GM18498 (cell line): ENCODE measurements around the gene GOLGA2.

Source experiments
- ATAC-seq: cut with Tn5 transposase; IDR thresholded peaks from one replicate; pipeline ENCODE4 v1.9.1; 2021; ENCODE audit warnings: mild to moderate bottlenecking, moderate library complexity; ENCODE audit not compliant: unreplicated experiment

The GOLGA2 gene

GRCh38 chr9:128215491-128216409 is 60.1 kb downstream of the GOLGA2 start:
- ATAC-seq = no peak

GRCh38 chr9:128214571-128215490 is 61.0 kb downstream of the GOLGA2 start:
- ATAC-seq = no peak

DNA sequence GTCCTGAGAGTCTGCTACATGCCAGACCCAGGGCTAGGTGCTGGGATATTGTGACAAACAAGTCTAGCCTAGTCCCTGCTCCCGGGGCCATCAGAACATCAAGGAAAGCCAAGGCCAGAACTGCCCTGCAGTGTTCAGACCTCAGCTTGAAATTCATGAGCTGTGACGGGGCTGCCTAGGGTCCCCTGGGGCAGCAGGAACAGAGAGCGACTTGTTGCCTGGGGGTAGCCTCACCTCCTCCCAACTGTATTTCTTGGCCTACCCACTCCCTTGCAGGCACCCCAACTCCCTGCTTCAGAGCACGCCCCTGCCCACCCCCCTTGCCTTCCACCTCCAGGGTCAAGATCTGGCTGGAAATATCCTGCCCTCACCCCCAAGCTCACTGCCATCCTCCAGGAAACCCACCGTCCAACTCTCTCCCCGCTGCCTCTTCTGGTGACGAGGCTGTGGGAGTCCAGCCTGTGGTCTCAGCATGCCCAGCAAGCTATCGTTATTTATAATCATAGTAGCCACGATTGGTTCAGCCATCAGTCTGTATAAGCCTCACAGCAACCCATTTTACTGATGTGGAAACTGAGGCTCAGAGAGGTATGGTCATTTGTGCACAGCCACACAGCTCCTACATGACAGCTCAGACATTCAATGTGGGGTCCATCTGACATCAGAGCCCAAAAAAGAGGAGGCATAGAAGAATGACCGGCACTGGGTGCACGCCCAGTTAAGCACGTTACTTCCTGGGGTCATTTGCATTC is 61.9 kb downstream of the GOLGA2 start:
- no peak for ATAC-seq

DNA sequence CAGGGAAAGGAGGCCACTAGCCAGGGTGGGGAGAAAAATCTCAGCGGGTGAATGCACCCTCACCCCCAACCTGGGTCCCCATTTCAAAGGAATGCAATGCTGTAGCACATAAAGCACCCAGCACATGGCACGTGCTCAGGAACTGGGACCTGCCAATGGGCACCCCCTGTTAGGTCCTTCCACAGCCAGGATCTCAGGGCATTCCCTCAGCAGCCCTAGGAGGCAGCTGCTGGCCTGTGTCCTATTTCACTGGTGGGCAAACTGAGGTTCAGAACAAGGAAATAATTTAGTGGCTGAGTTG is 63.9 kb downstream of the GOLGA2 start:
- no peak for ATAC-seq

DNA sequence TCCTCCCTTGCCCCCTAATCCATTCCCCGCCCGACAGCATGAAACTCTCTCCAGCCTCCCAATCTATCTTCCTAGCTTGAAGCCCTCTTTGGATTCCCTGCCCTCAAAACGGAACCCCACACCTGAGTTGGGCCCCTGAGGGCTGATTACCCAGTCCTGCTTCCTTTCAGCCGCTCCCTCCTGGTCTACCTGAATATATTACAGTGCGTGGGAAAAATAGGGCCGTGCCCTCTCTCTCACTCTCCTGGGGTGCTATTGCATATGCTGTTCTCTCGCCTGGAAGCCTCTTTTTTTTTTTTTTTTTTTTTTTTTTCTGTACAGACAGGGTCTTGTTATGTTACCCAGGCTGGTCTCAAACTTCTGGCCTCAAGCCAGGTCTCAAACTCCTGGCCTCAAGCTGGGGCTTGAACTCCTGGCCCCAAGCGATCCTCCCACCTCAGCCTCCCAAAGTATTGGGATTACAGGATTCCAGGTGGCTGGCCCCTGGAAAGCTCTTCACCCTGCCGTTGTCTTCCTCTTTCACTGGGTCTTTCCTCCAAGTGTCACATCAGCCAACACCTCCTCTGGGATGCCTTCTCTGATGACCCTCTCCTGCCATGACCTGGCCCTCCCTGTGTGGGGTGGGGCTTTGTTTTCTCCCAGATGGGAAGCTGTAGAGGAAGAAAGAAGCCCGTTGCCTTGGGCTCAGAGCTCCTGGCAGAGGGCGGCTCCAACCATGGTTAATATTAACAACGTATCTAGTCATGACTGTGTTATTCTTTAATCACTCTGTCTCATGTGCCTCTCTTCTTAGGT is 64.4 kb downstream of the GOLGA2 start:
- no peak for ATAC-seq

DNA sequence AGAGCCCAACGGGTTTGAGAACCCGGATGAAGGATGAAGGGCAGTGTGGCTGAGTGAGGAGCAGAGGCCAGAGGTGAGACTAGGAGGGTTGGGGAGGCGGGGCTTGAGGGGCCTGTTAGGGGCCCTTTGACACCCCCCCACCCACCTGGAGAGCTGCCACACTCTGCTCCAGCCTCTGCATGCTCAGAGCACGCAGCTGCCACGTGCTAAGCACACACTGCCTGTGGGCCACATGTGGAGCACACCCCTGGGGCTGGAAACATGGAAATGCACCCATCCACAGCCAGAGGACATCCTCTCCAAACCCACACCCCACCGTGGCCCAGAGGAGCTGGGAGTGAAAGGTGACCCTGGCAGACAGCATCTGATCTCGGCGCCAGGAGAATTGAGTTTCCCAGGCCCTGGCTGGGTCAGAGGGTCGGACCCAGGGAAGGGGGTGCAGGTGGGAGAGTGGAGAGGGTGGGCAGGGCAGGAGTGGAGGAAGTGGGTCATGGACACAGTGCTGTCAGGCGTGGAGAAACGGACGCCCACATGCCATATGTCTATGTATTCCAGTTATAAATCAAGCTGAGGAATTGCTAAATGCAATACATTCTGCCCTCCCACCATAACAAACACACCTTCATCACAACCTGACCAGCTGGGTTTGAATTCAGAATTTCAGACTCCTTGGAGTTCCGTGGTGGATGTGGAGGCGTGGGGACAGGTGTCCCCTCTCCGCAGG is 66.7 kb downstream of the GOLGA2 start:
- ATAC-seq = no peak

DNA sequence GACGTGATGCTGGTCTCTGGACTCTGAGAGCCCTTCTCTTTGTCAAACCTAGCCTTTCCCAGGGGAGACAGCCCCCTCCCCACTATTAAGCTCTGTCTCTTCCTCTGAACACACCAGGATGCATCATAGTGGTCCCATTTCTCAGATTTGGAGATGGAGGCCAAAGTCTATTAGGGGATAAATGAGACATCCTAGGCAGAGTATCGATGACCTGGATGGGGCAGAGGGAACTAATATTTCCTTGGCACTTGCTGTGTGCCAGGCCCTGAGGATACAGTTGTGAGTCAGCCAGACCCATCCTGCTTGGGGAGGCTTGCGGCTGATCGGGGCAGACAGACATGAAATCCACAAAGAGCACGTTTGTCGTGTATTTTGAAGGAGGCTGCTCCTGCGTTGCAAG is 67.4 kb downstream of the GOLGA2 start:
- no peak for ATAC-seq

DNA sequence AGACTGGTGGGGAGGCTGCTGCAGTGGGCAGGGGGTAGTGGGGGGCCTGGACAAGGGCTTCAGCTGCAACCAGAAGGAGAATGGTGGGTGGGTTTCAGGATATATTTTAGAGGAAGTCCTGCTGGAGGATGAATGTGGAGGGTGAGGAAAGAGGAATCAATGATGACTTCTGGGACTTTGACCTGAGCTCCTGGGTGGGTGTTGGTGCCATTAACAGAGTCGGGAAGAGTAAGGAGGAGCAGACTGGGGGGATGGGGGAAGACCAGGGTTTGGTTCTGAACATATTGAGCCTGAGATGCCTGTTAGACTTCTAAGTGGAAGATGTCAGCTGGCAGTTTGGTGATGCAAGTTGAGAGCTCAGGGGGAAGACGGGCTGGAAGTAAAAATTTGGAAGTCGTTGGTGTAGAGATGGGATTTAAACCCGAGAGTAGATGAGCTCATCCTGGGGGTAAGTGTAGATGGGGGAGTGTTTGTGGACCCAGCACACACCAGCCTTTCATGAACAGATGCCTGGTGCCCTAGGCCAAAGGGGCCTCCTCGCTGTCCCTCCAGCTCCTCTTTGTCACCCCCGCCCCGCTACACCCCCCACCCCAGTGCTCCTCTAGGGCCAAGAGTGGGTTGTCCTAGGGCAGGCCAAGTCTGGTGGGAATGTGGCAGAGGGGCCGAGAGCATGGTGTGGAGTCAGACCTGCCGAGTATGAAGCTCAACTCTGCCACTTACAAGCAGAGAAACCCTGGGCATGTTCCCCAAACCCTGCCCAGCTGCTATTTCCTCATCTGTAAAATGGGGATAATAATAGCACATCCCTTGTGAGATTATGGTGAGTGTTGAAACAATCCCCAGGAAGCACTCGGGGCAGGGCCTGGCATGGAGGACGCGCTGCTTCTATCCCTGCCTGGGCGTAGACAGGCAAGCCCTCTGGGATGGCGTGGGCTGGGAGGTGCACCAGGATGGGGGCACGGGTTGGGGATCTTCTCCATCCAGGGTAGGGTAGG is 68.6 kb downstream of the GOLGA2 start:
- ATAC-seq = no peak

- ATAC-seq = no peak
Measured at GRCh38 chr9:128206484-128206883, 69.3 kb downstream of the GOLGA2 start.
